ENCODE measurements around the gene ABCC11.

- TF ChIP-seq HOXA7 (CRISPR knock-in tag; IDR thresholded peaks at IDR 0.05) (no peak), ZFAT (CRISPR knock-in tag; conservative IDR thresholded peaks at IDR 0.05) (no peak)
Measured at GRCh38 chr16:48223490-48223889, 23.8 kb downstream of the ABCC11 start.

All from HepG2 (cell line).